Uterus (tissue), 4 donors: Measurements from ENCODE around the gene USP44. TPM values are rescaled to one million over a fixed set of nuclear protein-coding genes. Genes with fewer than 3 reads are reported as not detected.

Experiments
- DNase-seq, 2 donors: peaks; one replicate each; pipeline ENCODE4 v3.0.0-alpha.2; 2019 to 2020
- H3K27ac ChIP-seq, 2 donors: fragments of 200-600 bp; sonication (generic); 1 replicate in 1 of 2; 2 replicates in 1 of 2; pipeline ENCODE4 v1.5.1; 2016 to 2018
- H3K27me3 ChIP-seq, 2 donors: fragments of 200-600 bp; sonication (generic); one replicate each; pipeline ENCODE4 v1.5.1; 2018 to 2019; ENCODE audit warnings: control low read depth in 1 of 2
- H3K36me3 ChIP-seq, 2 donors: fragments of 200-600 bp; sonication (generic); one replicate each; pipeline ENCODE4 v1.5.1; 2019; ENCODE audit warnings: control low read depth in 1 of 2
- H3K4me1 ChIP-seq, 2 donors: fragments of 200-600 bp; sonication (generic); one replicate each; pipeline ENCODE4 v1.5.1; 2018 to 2019; ENCODE audit warnings: control low read depth in 1 of 2
- H3K4me3 ChIP-seq, 2 donors: fragments of 200-600 bp; sonication (generic); 1 replicate in 1 of 2; 2 replicates in 1 of 2; pipeline ENCODE4 v1.5.1; 2018 to 2019; ENCODE audit warnings: mild to moderate bottlenecking in 1 of 2
- H3K9me3 ChIP-seq, 2 donors: fragments of 200-600 bp; sonication (generic); one replicate each; pipeline ENCODE4 v1.5.1; 2019; ENCODE audit warnings: control low read depth in 1 of 2
- CTCF ChIP-seq, 4 experiments: fragments of 200-600 bp in 2 of 4; fragments of 450-650 bp in 2 of 4; sonication (generic) in 2 of 4; IDR thresholded peaks; one replicate each; pipeline ENCODE4 v1.5.1; 2016 to 2019; ENCODE audit warnings: antibody characterized with exemption in 4 of 4, mild to moderate bottlenecking in 2 of 4, moderate library complexity in 1 of 4
- POLR2A ChIP-seq, 2 donors: fragments of 450-650 bp; IDR thresholded peaks; one replicate each; pipeline ENCODE4 v1.6.1; 2016; ENCODE audit warnings: antibody characterized with exemption in 2 of 2, mild to moderate bottlenecking in 1 of 2, moderate library complexity in 1 of 2
- intact Hi-C: fragments of 100-400 bp; cut with DNase I; formaldehyde crosslinking; loops from one replicate; pipeline ENCODE4 v1.15.1; 2023; ENCODE audit warnings: low total_unique reads
- total RNA-seq, 4 donors: library from RNA; depleted of rRNA in 3 of 4; stranded (reverse); fragments of >200 nt in 3 of 4; gene quantifications; one replicate each; pipeline versions ENCODE4 v1.1.0 to v1.2.4, GENCODE V29; 2014 to 2023
- donor health status: DM: yes; HTN: yes; CAD: no.

Gene USP44
- total RNA-seq, 4 donors from 2014 or later: 2.6 to 7.7 (median 5.0) TPM

- peak overlapping the region; percentile 77 to 87 for H3K27ac ChIP-seq
- peak; percentile 49 to 61 for DNase-seq
- no peaks in the 10 kb centered on the region for H3K9me3 ChIP-seq
- no peaks in the 10 kb centered on the region for H3K4me1 ChIP-seq
- H3K27me3 ChIP-seq: no peaks in the 10 kb centered on the region
- H3K36me3 ChIP-seq: no peaks in the 10 kb centered on the region
- peak overlapping the region; percentile 58 to 60 for H3K4me3 ChIP-seq
- TF ChIP-seq POLR2A (IDR thresholded peaks at IDR 0.05): peak; percentile 79 to 84
- TF ChIP-seq CTCF (IDR thresholded peaks at IDR 0.05): no peak
- intact Hi-C loops: no loop called here
Measured at GRCh38 chr12:95548539-95549391, 2.5 kb downstream of the USP44 start.

DNA sequence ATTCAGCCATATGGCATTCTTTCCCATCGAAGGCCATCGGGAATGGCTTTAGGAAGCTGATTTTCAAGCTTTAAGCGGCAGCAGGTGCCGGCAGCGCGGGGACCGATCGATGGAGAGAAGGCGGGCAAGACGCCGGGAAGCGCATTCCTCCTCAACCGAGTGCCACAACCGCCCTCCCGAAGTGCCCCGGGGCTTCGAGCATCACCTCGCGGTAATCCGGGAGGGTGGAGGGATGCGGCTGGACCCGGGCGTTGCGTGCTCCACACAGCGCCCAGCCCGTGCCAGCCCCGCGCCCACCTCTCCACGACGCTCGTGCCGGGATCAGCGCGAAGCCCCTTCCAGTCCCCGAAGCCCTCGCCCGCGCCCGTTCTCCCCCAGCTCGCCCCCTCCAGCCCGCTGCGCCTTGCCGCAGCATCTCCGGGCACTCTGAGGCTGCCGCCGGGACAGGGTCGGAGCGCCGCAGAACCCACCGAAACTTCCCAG is 3.2 kb downstream of the USP44 start:
- H3K4me1 ChIP-seq: no peaks in the 10 kb centered on the region
- H3K4me3 ChIP-seq: peak overlapping the region; percentile 58 to 60
- H3K27me3 ChIP-seq: no peaks in the 10 kb centered on the region
- intact Hi-C loops: no loop called here
- H3K36me3 ChIP-seq: no peaks in the 10 kb centered on the region
- peak; percentile 19 to 29 for DNase-seq
- peak overlapping the region; percentile 77 to 87 for H3K27ac ChIP-seq
- H3K9me3 ChIP-seq: no peaks in the 10 kb centered on the region
- no peak for TF ChIP-seq CTCF (IDR thresholded peaks at IDR 0.05)

GRCh38 chr12:95547522-95548055 is 3.7 kb downstream of the USP44 start:
- intact Hi-C loops: no loop called here
- TF ChIP-seq POLR2A (IDR thresholded peaks at IDR 0.05) (no peak), CTCF (IDR thresholded peaks at IDR 0.05) (no peak)
- Histone ChIP-seq H3K4me1 (no peaks in the 10 kb centered on the region), H3K27me3 (no peaks in the 10 kb centered on the region), H3K9me3 (no peaks in the 10 kb centered on the region), H3K36me3 (no peaks in the 10 kb centered on the region), H3K27ac (peak overlapping the region; percentile 77 to 87), H3K4me3 (peak overlapping the region; percentile 58 to 60)
- DNase-seq: peak; percentile 24 to 64

DNA sequence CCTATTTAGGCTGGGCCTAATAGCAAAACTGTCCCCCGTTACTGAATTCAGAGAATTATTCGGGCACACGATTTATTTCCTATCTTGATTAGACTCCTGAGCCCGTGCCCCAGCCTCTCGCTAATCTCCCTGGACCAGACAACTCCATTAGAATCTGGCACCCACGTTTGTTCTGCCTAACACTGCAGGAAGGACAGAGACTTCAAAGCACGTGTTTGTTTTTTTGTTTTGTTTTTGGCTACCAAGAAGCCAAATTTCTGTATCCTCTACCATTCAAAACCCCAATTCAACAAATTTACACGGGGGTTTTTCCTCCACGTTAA is 4.8 kb downstream of the USP44 start:
- TF ChIP-seq CTCF (IDR thresholded peaks at IDR 0.05): no peak
- TF ChIP-seq POLR2A (IDR thresholded peaks at IDR 0.05): no peak
- H3K27ac ChIP-seq: no peak overlapping the region
- intact Hi-C loops: no loop called here
- no peak overlapping the region for H3K4me3 ChIP-seq
- H3K4me1 ChIP-seq: no peaks in the 10 kb centered on the region
- no peaks in the 10 kb centered on the region for H3K36me3 ChIP-seq
- H3K27me3 ChIP-seq: no peaks in the 10 kb centered on the region
- no peaks in the 10 kb centered on the region for H3K9me3 ChIP-seq
- no peak for DNase-seq

DNA sequence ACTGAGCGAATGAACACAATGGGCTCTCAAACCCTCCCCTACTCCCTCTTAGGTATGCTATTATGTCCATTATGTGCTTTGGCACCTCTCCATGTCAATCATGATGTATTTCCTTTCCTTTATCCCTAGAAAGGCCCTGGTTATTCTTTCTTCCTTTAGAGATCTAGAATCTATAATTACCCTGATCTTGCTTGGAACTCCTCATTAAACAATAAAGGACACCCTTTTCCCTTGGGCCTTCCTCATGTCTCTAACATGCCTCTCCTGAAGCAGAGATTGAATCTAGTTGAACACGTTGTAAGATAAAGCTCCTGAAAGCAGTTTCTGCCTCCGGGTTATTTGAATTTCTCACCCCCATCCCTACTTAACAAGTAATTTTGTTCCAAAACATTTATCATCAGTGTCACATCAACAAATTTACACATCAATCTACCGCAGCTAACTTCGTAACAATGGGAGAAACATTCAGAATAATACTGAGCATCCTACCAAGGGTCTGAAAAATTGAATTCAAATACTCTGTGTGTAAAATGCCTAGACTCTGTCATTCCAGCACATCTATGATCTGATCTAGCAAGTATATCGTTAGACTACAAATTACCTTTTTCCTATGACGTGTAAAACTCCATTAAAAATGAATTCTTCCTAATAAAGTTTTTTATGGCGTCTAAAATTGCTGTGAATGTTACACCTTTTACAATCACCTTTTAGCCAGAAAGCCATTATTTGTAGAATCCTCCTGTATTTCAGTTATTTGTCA is 5.4 kb downstream of the USP44 start:
- Histone ChIP-seq H3K4me1 (no peaks in the 10 kb centered on the region), H3K27me3 (no peaks in the 10 kb centered on the region), H3K4me3 (no peak overlapping the region), H3K9me3 (no peaks in the 10 kb centered on the region), H3K36me3 (no peaks in the 10 kb centered on the region), H3K27ac (no peak overlapping the region)
- no peak for TF ChIP-seq CTCF (IDR thresholded peaks at IDR 0.05)
- no peak for TF ChIP-seq POLR2A (IDR thresholded peaks at IDR 0.05)
- intact Hi-C loops: no loop called here
- no peak for DNase-seq
